DOHH2 (cell line): ENCODE measurements around the gene GNG8.

Source experiments
- H3F3A ChIP-seq: fragments of 200-600 bp; sonication (generic), shearing (Covaris generic); 2 replicates; pipeline ENCODE4 v1.6.0; 2016; ENCODE audit warnings: antibody characterized with exemption, mild to moderate bottlenecking; ENCODE audit not compliant: control insufficient read depth, insufficient read depth
- H3K27ac ChIP-seq: fragments of 200-600 bp; sonication (generic); 2 replicates; pipeline ENCODE4 v1.5.1; 2014; ENCODE audit warnings: low read depth, mild to moderate bottlenecking, low read length, moderate library complexity
- H3K27me3 ChIP-seq: fragments of 200-600 bp; sonication (generic); 2 replicates; pipeline ENCODE4 v1.6.1; 2014; ENCODE audit warnings: mild to moderate bottlenecking, low read length, mixed read lengths; ENCODE audit not compliant: control insufficient read depth
- H3K36me3 ChIP-seq: fragments of 200-600 bp; sonication (generic); 2 replicates; pipeline ENCODE4 v1.6.1; 2014; ENCODE audit warnings: mild to moderate bottlenecking, low read length, moderate library complexity, mixed read lengths; ENCODE audit not compliant: control insufficient read depth
- H3K4me1 ChIP-seq: fragments of 200-600 bp; sonication (generic); 2 replicates; pipeline ENCODE4 v1.6.1; 2014; ENCODE audit warnings: mild to moderate bottlenecking, low read length, mixed read lengths; ENCODE audit not compliant: control insufficient read depth
- H3K4me2 ChIP-seq: fragments of 200-600 bp; sonication (generic); 2 replicates; pipeline ENCODE4 v1.6.0; 2014; ENCODE audit warnings: mild to moderate bottlenecking, low read length, moderate library complexity
- H3K4me3 ChIP-seq: fragments of 200-600 bp; sonication (generic); 2 replicates; pipeline ENCODE4 v1.5.1; 2014; ENCODE audit warnings: mild to moderate bottlenecking, low read length, mixed read lengths
- H3K79me2 ChIP-seq: fragments of 200-600 bp; sonication (generic); 2 replicates; pipeline ENCODE4 v1.6.1; 2014; ENCODE audit warnings: mild to moderate bottlenecking, low read length, mixed read lengths; ENCODE audit not compliant: control insufficient read depth
- H3K9me2 ChIP-seq: fragments of 200-600 bp; sonication (generic); replicated peaks from 2 replicates; pipeline ENCODE4 v1.6.1; 2014; ENCODE audit warnings: mild to moderate bottlenecking, low read length, mixed read lengths; ENCODE audit not compliant: control insufficient read depth
- H3K9me3 ChIP-seq: fragments of 200-600 bp; sonication (generic); 2 replicates; pipeline ENCODE4 v1.6.1; 2014; ENCODE audit warnings: antibody characterized with exemption, low read length, mixed read lengths; ENCODE audit not compliant: control insufficient read depth, insufficient read depth
- H4K20me1 ChIP-seq: fragments of 200-600 bp; sonication (generic); 2 replicates; pipeline ENCODE4 v1.6.0; 2014; ENCODE audit warnings: low read depth, mild to moderate bottlenecking, antibody characterized with exemption, low read length, moderate library complexity; ENCODE audit not compliant: control insufficient read depth, insufficient read depth
- CTCF ChIP-seq: fragments of 200-600 bp; sonication (generic); IDR thresholded peaks from one replicate; pipeline ENCODE4 v1.5.1; 2014; ENCODE audit warnings: antibody characterized with exemption, mild to moderate bottlenecking, low read depth, low read length; ENCODE audit not compliant: poor library complexity, severe bottlenecking
- EZH2phosphoT487 ChIP-seq: fragments of 200-600 bp; sonication (generic); IDR thresholded peaks from 2 replicates; pipeline ENCODE4 v1.6.1; 2017; ENCODE audit warnings: borderline replicate concordance, mild to moderate bottlenecking, antibody characterized with exemption, low read length, moderate library complexity, mixed read lengths

Gene GNG8

GRCh38 chr19:46674416-46675178 lies 38.6 kb upstream of the GNG8 start:
- peaks cover 17% of the 10 kb centered on the region; the same call in 1 of the 2 replicates for H4K20me1 ChIP-seq
- no peaks in the 10 kb centered on the region for H3F3A ChIP-seq
- H3K4me3 ChIP-seq: no peak overlapping the region
- H3K36me3 ChIP-seq: peaks cover 65% of the 10 kb centered on the region
- H3K4me2 ChIP-seq: no peak overlapping the region
- no peak overlapping the region for H3K27ac ChIP-seq
- H3K79me2 ChIP-seq: peaks cover 10% of the 10 kb centered on the region
- H3K9me2 ChIP-seq: no peaks in the 10 kb centered on the region
- peaks cover 8% of the 10 kb centered on the region; the same call in 1 of the 2 replicates for H3K4me1 ChIP-seq
- TF ChIP-seq EZH2phosphoT487 (no peak), CTCF (no peak)
- no peaks in the 10 kb centered on the region for H3K9me3 ChIP-seq
- no peaks in the 10 kb centered on the region for H3K27me3 ChIP-seq

- Histone ChIP-seq H3K4me1 (no peaks in the 10 kb centered on the region), H4K20me1 (no peaks in the 10 kb centered on the region), H3K9me3 (no peaks in the 10 kb centered on the region), H3K27me3 (no peaks in the 10 kb centered on the region), H3K79me2 (no peaks in the 10 kb centered on the region), H3K4me3 (no peak overlapping the region), H3K36me3 (peaks cover 31% of the 10 kb centered on the region), H3K9me2 (no peaks in the 10 kb centered on the region), H3K27ac (no peak overlapping the region), H3F3A (no peaks in the 10 kb centered on the region), H3K4me2 (no peak overlapping the region)
- TF ChIP-seq EZH2phosphoT487 (no peak), CTCF (no peak)
Observed at GRCh38 chr19:46670813-46671212, 34.8 kb upstream of the GNG8 start.

- no peaks in the 10 kb centered on the region for H3K9me2 ChIP-seq
- H3F3A ChIP-seq: no peaks in the 10 kb centered on the region
- H3K9me3 ChIP-seq: no peaks in the 10 kb centered on the region
- H3K36me3 ChIP-seq: peaks cover 12% of the 10 kb centered on the region
- peaks cover 5% of the 10 kb centered on the region for H3K27me3 ChIP-seq
- no peaks in the 10 kb centered on the region for H3K4me1 ChIP-seq
- TF ChIP-seq CTCF (no peak), EZH2phosphoT487 (no peak)
- no peaks in the 10 kb centered on the region for H3K79me2 ChIP-seq
- no peak overlapping the region for H3K4me2 ChIP-seq
- H3K27ac ChIP-seq: no peak overlapping the region
- H4K20me1 ChIP-seq: no peaks in the 10 kb centered on the region
- H3K4me3 ChIP-seq: no peak overlapping the region
Observed at GRCh38 chr19:46668662-46669061, 32.7 kb upstream of the GNG8 start.
